Loucy (cell line): ENCODE measurements around the gene NRCAM.

Experiments used
- CTCF ChIP-seq: fragments of 200-600 bp; sonication (generic); conservative IDR thresholded peaks from 2 replicates; pipeline ENCODE4 v1.5.1; 2014; ENCODE audit warnings: mild to moderate bottlenecking, antibody characterized with exemption, low read length
- EZH2phosphoT487 ChIP-seq: fragments of 200-600 bp; IDR thresholded peaks from 2 replicates; pipeline ENCODE4 v1.6.1; 2018; ENCODE audit warnings: antibody characterized with exemption, mild to moderate bottlenecking, moderate library complexity, borderline replicate concordance

GRCh38 chr7:108370616-108371015 is 85.6 kb downstream of the NRCAM start:
- TF ChIP-seq CTCF, result no peak
- TF ChIP-seq EZH2phosphoT487, result no peak
